ENCODE measurements around the gene BBS9. TPM values are rescaled to one million over a fixed set of nuclear protein-coding genes. Genes with fewer than 3 reads are reported as not detected.

The BBS9 gene
- total RNA-seq, 2 donors from 2014 or later = 14.2 to 23.6 TPM

DNA sequence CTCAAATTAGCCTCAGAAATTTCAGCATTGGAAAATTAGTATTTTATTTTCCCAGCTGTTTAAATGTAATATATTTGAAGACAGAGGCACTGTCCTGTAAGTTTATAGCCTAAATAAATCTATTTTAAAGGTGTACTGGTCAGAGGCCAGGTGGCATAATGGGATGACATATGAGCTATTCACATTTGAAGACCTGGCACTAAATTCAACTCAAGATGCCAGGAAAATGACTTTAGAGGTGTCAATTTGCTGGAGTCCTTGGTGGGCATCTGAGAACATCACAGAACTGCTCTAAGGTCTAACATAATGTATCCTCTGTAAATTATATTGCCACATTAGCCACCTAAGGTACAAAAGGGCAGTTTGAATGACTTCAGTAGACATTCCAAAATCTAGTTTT, 427.1 kb downstream of the BBS9 start:
- H3K4me3 ChIP-seq = no peak overlapping the region
- intact Hi-C loops (cut with DNase I) = no loop called here
- no peaks in the 10 kb centered on the region for H3K4me1 ChIP-seq
- no peaks in the 10 kb centered on the region for H3K27me3 ChIP-seq
- H3K9me3 ChIP-seq = no peaks in the 10 kb centered on the region
- no peak for DNase-seq
- TF ChIP-seq, protein P1, sequence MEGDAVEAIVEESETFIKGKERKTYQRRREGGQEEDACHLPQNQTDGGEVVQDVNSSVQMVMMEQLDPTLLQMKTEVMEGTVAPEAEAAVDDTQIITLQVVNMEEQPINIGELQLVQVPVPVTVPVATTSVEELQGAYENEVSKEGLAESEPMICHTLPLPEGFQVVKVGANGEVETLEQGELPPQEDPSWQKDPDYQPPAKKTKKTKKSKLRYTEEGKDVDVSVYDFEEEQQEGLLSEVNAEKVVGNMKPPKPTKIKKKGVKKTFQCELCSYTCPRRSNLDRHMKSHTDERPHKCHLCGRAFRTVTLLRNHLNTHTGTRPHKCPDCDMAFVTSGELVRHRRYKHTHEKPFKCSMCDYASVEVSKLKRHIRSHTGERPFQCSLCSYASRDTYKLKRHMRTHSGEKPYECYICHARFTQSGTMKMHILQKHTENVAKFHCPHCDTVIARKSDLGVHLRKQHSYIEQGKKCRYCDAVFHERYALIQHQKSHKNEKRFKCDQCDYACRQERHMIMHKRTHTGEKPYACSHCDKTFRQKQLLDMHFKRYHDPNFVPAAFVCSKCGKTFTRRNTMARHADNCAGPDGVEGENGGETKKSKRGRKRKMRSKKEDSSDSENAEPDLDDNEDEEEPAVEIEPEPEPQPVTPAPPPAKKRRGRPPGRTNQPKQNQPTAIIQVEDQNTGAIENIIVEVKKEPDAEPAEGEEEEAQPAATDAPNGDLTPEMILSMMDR (IDR thresholded peaks at IDR 0.05) = no peak
- no peak for TF ChIP-seq POLR2A (IDR thresholded peaks at IDR 0.05)
- ATAC-seq = no peak
- H3K27ac ChIP-seq = no peak overlapping the region
- H3K36me3 ChIP-seq (replicated peaks in 1 of 2; ENCODE audit: insufficient read depth in 1 of 2, low read depth in 2 of 2) = no peaks in the 10 kb centered on the region

DNA sequence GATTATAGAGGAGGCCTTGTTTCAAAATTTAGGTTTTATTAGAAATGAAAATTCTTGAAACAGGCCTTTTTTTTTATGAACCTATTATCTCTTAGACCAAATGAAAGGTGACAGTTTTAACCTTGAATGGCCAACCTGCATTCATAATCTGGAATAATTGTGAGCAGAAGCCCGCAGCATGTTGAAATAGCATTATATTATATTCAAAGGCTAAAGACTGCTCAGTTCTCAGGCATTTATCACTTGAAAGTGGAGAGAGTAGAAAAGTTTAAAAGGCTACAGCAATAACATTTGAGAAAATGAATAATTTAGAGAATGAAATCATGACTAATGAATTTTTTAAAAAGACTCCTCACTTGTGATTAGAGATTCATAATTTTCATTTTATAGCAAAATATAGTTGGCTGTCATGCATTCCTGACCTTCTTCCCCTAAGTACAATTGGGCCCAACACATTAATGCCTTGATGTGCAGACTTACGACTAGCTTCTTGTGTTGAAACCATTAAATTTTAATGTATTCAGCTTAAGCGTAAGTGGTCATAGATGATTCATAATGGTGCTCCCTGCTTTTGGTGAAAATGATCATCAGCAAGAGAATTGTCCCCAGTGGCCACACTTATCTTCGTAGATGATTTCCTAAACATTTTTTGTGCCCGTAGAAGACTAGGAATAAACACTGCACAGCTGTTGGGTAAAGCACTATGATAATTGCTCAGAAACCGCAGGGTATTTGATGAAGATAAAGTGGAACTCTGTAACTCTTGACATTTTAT, 429.4 kb downstream of the BBS9 start:
- no peaks in the 10 kb centered on the region for H3K9me3 ChIP-seq
- no peak overlapping the region for H3K27ac ChIP-seq
- no peaks in the 10 kb centered on the region for H3K36me3 ChIP-seq (replicated peaks in 1 of 2; ENCODE audit: insufficient read depth in 1 of 2, low read depth in 2 of 2)
- no peaks in the 10 kb centered on the region for H3K4me1 ChIP-seq
- 91 to 93% methylated on average over 6 of the region's 6 CpGs for WGBS, 2 donors
- ATAC-seq (no peak), DNase-seq (no peak)
- intact Hi-C loops (cut with DNase I) = no loop called here
- H3K4me3 ChIP-seq = no peak overlapping the region
- TF ChIP-seq, protein P1 (IDR thresholded peaks at IDR 0.05) = no peak
- TF ChIP-seq POLR2A (IDR thresholded peaks at IDR 0.05) = no peak
- H3K27me3 ChIP-seq = no peaks in the 10 kb centered on the region

DNA sequence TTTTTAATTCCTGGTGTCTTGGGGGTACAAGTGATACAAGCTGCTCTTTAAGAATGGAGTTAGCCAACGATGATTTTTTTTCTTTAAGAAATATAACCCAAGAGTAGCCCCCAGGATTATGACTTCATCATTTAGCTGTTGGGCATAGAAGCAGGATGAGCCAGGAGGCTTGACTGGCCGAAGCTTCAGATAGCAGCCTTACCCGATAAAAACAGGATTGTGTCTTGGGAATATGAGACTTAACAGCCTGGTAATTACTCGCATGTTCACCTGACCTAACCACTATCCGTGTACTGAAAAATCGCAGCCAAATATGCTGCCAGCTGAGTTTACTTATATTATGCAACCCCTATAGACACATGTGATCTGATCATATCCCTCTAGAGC, 430.0 kb downstream of the BBS9 start:
- ATAC-seq (no peak), DNase-seq (no peak)
- H3K9me3 ChIP-seq = no peaks in the 10 kb centered on the region
- 78% methylated on average over 6 of the region's 6 CpGs for WGBS, 2 donors
- TF ChIP-seq POLR2A (IDR thresholded peaks at IDR 0.05) = no peak
- TF ChIP-seq, protein P1 (IDR thresholded peaks at IDR 0.05) = no peak
- intact Hi-C loops (cut with DNase I) = no loop called here
- no peaks in the 10 kb centered on the region for H3K27me3 ChIP-seq
- no peak overlapping the region for H3K27ac ChIP-seq
- H3K36me3 ChIP-seq (replicated peaks in 1 of 2; ENCODE audit: insufficient read depth in 1 of 2, low read depth in 2 of 2) = no peaks in the 10 kb centered on the region
- no peaks in the 10 kb centered on the region for H3K4me1 ChIP-seq
- no peak overlapping the region for H3K4me3 ChIP-seq

DNA sequence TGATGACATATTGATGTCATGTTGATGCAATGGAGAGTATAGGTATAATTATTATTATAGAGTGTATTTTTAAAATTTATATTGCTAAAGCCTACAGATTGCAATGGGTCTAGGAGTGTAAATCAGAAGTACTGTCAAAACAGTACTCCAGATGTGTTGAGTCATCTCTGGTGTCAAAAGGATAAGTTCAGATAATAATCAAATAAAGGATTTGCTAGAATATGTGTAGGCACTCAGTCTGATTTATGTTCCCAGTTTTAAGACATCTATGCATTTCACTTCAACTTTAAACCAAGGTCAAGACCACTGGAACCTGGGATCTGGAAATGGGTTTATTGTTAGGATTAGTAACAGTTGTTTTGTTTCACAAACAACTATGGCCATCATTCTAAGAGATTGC, 433.6 kb downstream of the BBS9 start:
- no peak for TF ChIP-seq POLR2A (IDR thresholded peaks at IDR 0.05)
- TF ChIP-seq, protein P1 (IDR thresholded peaks at IDR 0.05) = no peak
- Histone ChIP-seq H3K27ac (no peak overlapping the region), H3K36me3 (replicated peaks in 1 of 2; ENCODE audit: insufficient read depth in 1 of 2, low read depth in 2 of 2) (no peaks in the 10 kb centered on the region), H3K27me3 (no peaks in the 10 kb centered on the region), H3K4me1 (no peaks in the 10 kb centered on the region), H3K4me3 (no peak overlapping the region), H3K9me3 (no peaks in the 10 kb centered on the region)
- intact Hi-C loops (cut with DNase I) = no loop called here
- no peak for DNase-seq
- no peak for ATAC-seq

DNA sequence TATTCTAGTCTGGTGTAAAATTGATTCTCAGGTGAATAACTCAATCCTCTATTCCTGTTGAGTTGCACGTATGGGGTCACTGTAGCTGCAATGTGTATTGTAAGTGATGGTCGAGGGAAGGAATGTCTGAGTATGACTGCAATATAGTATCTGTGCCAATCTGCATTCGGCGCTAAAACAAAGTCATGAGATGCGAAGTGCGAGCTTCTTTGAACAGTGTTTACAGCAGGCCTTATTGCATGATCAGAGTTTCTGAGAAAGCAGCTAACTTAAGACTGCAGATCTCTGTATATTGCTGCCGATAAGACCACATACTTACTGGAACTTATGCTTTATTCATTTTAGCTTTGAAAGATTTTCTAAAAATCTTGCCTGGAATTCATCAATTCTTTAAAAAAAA, 434.3 kb downstream of the BBS9 start:
- TF ChIP-seq, protein P1 (IDR thresholded peaks at IDR 0.05) = no peak
- no peak for TF ChIP-seq POLR2A (IDR thresholded peaks at IDR 0.05)
- Histone ChIP-seq H3K4me3 (no peak overlapping the region), H3K9me3 (no peaks in the 10 kb centered on the region), H3K36me3 (replicated peaks in 1 of 2; ENCODE audit: insufficient read depth in 1 of 2, low read depth in 2 of 2) (no peaks in the 10 kb centered on the region), H3K27ac (no peak overlapping the region), H3K27me3 (no peaks in the 10 kb centered on the region), H3K4me1 (no peaks in the 10 kb centered on the region)
- DNase-seq (no peak), ATAC-seq (no peak)
- 80 to 94% methylated on average over 7 of the region's 7 CpGs for WGBS, 2 donors
- intact Hi-C loops (cut with DNase I) = no loop called here
